Endothelial cell of umbilical vein (primary cell): ENCODE results near the gene VSTM2B. TPM values are rescaled to one million over a fixed set of nuclear protein-coding genes. Genes with fewer than 3 reads are reported as not detected.

Experiments used
- BruUV-seq: library from RNA; stranded (reverse); fragments of 400-500 nt; replicated peaks from 2 replicates; lab custom pipeline; 2021; lab: Mats Ljungman, UMichigan
- CTCF ChIA-PET: fragments of 300-600, 350-600 bp; sonication (Branson Sonifier 250); formaldehyde crosslinking; loops from one replicate; lab custom pipeline; 2021; ENCODE audit warnings: antibody characterized with exemption, inconsistent platforms; lab: Charles Lee
- POLR2A ChIA-PET: fragments of 300-600, 350-600 bp; sonication (Branson Sonifier 250); formaldehyde crosslinking; loops from one replicate; lab custom pipeline; 2021; ENCODE audit warnings: antibody characterized with exemption, inconsistent platforms; lab: Charles Lee
- DNase-seq: peaks from one replicate; pipeline ENCODE4 v3.0.0-alpha.2; 2011; ENCODE audit warnings: low read depth, low spot score
- FAIRE-seq: peaks from 2 replicates; lab custom pipeline; 2011; peaks lifted over from hg19 to GRCh38; lab: Jason Lieb, UNC
- H2AFZ ChIP-seq: 2 replicates; pipeline ENCODE4 v1.6.0; 2012; ENCODE audit warnings: low read depth, low read length, control low read depth, inconsistent platforms
- H3K27ac ChIP-seq: 2 replicates; pipeline ENCODE4 v1.5.1; 2011; ENCODE audit warnings: low read depth, mild to moderate bottlenecking, control low read depth, low read length, moderate library complexity; ENCODE audit not compliant: insufficient read depth
- H3K27me3 ChIP-seq, 2 experiments: 2 replicates each; pipeline versions ENCODE4 v1.6.0 to v1.6.1; 2011; ENCODE audit warnings: low read length in 2 of 2, mixed read lengths in 1 of 2; ENCODE audit not compliant: control insufficient read depth in 2 of 2, insufficient read depth in 2 of 2
- H3K36me3 ChIP-seq, 2 experiments: 2 replicates in 1 of 2; 3 replicates in 1 of 2; pipeline ENCODE4 v1.5.1; 2011; ENCODE audit warnings: low read length in 2 of 2, mild to moderate bottlenecking in 1 of 2, moderate library complexity in 1 of 2; ENCODE audit not compliant: control insufficient read depth in 2 of 2, insufficient read depth in 2 of 2; ENCODE audit errors: extremely low read depth in 1 of 2
- H3K4me1 ChIP-seq: 3 replicates; pipeline ENCODE4 v1.5.1; 2011; ENCODE audit warnings: mild to moderate bottlenecking, low read length; ENCODE audit not compliant: control insufficient read depth, insufficient read depth; ENCODE audit errors: extremely low read depth
- H3K4me2 ChIP-seq: 2 replicates; pipeline ENCODE4 v1.6.1; 2011; ENCODE audit warnings: low read length, control low read depth, mixed read lengths; ENCODE audit not compliant: insufficient read depth
- H3K4me3 ChIP-seq, 3 experiments: fragments of 200-600 bp in 1 of 3; sonication (generic), shearing (Covaris generic) in 1 of 3; replicated peaks in 1 of 3; 2 replicates each; pipeline ENCODE4 v1.5.1; 2011 to 2016; ENCODE audit warnings: control low read depth in 3 of 3, low read length in 3 of 3, mild to moderate bottlenecking in 2 of 3, inconsistent platforms in 1 of 3, low read depth in 1 of 3, moderate library complexity in 1 of 3; ENCODE audit not compliant: insufficient read depth in 1 of 3
- H3K79me2 ChIP-seq: 2 replicates; pipeline ENCODE4 v1.6.0; 2012; ENCODE audit warnings: low read length, inconsistent platforms; ENCODE audit not compliant: control insufficient read depth, insufficient read depth
- H3K9ac ChIP-seq: replicated peaks from 2 replicates; pipeline ENCODE3; 2011; ENCODE audit warnings: low read length, control low read depth; ENCODE audit not compliant: insufficient read depth; ENCODE audit errors: extremely low read depth
- H3K9me1 ChIP-seq: replicated peaks from 3 replicates; pipeline ENCODE4 v1.6.0; 2011; ENCODE audit warnings: mild to moderate bottlenecking, low read length; ENCODE audit not compliant: control insufficient read depth, insufficient read depth; ENCODE audit errors: extremely low read depth
- H3K9me3 ChIP-seq: replicated peaks from 2 replicates; pipeline ENCODE4 v1.5.1; 2012; ENCODE audit warnings: low read length, inconsistent platforms; ENCODE audit not compliant: control insufficient read depth, insufficient read depth
- H4K20me1 ChIP-seq: replicated peaks from 2 replicates; pipeline ENCODE3; 2011; ENCODE audit warnings: mild to moderate bottlenecking, low read length; ENCODE audit not compliant: control insufficient read depth, insufficient read depth; ENCODE audit errors: extremely low read depth
- EZH2 ChIP-seq: IDR thresholded peaks from 2 replicates; pipeline ENCODE4 v1.6.1; 2012; ENCODE audit warnings: borderline replicate concordance, low read depth, mild to moderate bottlenecking, moderate library complexity, low read length, inconsistent platforms; ENCODE audit not compliant: severe bottlenecking
- FOS ChIP-seq: IDR thresholded peaks from 2 replicates; pipeline ENCODE4 v1.6.1; 2011; ENCODE audit warnings: mild to moderate bottlenecking, low read length, moderate library complexity, borderline replicate concordance; ENCODE audit not compliant: insufficient read depth
- GATA2 ChIP-seq: IDR thresholded peaks from 2 replicates; pipeline ENCODE4 v1.7.0; 2011; ENCODE audit warnings: low read depth, mild to moderate bottlenecking, moderate library complexity, mixed read lengths, low read length; ENCODE audit not compliant: insufficient read length, insufficient read depth
- POLR2AphosphoS5 ChIP-seq: IDR thresholded peaks from 2 replicates; pipeline ENCODE4 v1.6.1; 2012; ENCODE audit warnings: low read depth, mild to moderate bottlenecking, control low read depth, low read length, moderate library complexity; ENCODE audit not compliant: insufficient read depth
- dilution Hi-C: fragments of 300-500 bp; cut with MboI; formaldehyde crosslinking; loops from one replicate; pipeline ENCODE4 v1.15.0; 2019; ENCODE audit warnings: low sequenced_read_pairs; ENCODE audit not compliant: extremely low pct_ligation_motif_present
- intact Hi-C: fragments of 100-400 bp; cut with micrococcal nuclease; formaldehyde crosslinking; loops from one replicate; pipeline ENCODE4 v1.10.0; 2022
- polyA plus RNA-seq, 4 experiments: library from polyadenylated mRNA; depleted of rRNA in 3 of 4; stranded (reverse) in 3 of 4; unstranded in 1 of 4; fragments of >200 nt; gene quantifications; 2 replicates each; pipeline versions ENCODE4 v1.2.1 to v1.2.3, GENCODE V29; 2011 to 2012; ENCODE audit warnings: missing spikeins in 1 of 4
- total RNA-seq: library from RNA; stranded (reverse); gene quantifications from 2 replicates; pipeline ENCODE4 v1.2.3, GENCODE V29; 2021
- TF ChIP-seq, protein P1 (sequence below), 2 donors: IDR thresholded peaks; 1 replicate in 1 of 2; 2 replicates in 1 of 2; pipeline ENCODE4 v1.5.1; 2011; ENCODE audit warnings: low read length in 2 of 2, mild to moderate bottlenecking in 2 of 2, moderate library complexity in 2 of 2, control low read depth in 1 of 2, inconsistent platforms in 1 of 2, low read depth in 1 of 2; ENCODE audit not compliant: insufficient read depth in 1 of 2; ENCODE audit errors: extremely low read depth in 1 of 2
- TF ChIP-seq, protein P2 (sequence below): IDR thresholded peaks from 2 replicates; pipeline ENCODE4 v1.6.1; 2011; ENCODE audit not compliant: insufficient read depth, insufficient read length

The VSTM2B gene
- total and polyA plus RNA-seq, 2 donors (not counting 3 experiments of a cell fraction or from before 2014, with no cell fraction given) = not detected

DNA sequence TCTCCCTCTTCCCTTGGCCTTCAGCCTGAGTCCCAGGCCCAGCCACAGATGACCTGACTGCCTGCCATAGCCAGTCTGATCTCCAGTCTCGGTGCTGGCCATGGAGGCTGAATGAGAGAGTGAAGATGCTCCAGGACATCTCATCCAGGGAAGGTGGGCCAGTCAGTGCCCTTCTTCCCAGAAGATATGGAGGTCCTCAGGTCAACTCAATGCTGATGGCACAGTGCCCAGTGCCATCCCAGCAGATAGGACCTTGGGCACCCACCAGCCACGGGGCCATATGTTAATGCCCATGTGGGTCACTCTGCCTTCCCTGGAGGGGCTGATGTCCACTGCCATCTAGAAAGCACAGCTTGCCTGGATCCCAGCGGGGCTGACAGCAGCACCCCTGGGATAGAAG is 7.2 kb downstream of the VSTM2B start:
- DNase-seq (no peak), FAIRE-seq (no peak)
- Histone ChIP-seq H3K4me3 (no peak overlapping the region), H3K4me1 (no peaks in the 10 kb centered on the region), H3K9me1 (no peaks in the 10 kb centered on the region), H3K9ac (no peak overlapping the region), H3K36me3 (no peaks in the 10 kb centered on the region), H3K27me3 (peaks cover 17 to 29% of the 10 kb centered on the region in 2 experiments), H2AFZ (no peak overlapping the region), H3K9me3 (no peaks in the 10 kb centered on the region), H3K79me2 (no peaks in the 10 kb centered on the region), H3K4me2 (no peak overlapping the region), H3K27ac (no peak overlapping the region), H4K20me1 (no peaks in the 10 kb centered on the region)
- CTCF ChIA-PET = no interaction called here
- dilution Hi-C loops (no loop called here), intact Hi-C loops (no loop called here)
- TF ChIP-seq, protein P1, sequence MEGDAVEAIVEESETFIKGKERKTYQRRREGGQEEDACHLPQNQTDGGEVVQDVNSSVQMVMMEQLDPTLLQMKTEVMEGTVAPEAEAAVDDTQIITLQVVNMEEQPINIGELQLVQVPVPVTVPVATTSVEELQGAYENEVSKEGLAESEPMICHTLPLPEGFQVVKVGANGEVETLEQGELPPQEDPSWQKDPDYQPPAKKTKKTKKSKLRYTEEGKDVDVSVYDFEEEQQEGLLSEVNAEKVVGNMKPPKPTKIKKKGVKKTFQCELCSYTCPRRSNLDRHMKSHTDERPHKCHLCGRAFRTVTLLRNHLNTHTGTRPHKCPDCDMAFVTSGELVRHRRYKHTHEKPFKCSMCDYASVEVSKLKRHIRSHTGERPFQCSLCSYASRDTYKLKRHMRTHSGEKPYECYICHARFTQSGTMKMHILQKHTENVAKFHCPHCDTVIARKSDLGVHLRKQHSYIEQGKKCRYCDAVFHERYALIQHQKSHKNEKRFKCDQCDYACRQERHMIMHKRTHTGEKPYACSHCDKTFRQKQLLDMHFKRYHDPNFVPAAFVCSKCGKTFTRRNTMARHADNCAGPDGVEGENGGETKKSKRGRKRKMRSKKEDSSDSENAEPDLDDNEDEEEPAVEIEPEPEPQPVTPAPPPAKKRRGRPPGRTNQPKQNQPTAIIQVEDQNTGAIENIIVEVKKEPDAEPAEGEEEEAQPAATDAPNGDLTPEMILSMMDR (IDR thresholded peaks at IDR 0.05; ENCODE audit: extremely low read depth in 1 of 2, insufficient read depth in 1 of 2, low read depth in 1 of 2, low read length in 2 of 2) = no peak
- TF ChIP-seq POLR2AphosphoS5 (no peak), FOS (no peak), EZH2 (no peak), GATA2 (no peak)
- TF ChIP-seq, protein P2, sequence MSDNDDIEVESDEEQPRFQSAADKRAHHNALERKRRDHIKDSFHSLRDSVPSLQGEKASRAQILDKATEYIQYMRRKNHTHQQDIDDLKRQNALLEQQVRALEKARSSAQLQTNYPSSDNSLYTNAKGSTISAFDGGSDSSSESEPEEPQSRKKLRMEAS = no peak
- no TSS peak for BruUV-seq
- POLR2A ChIA-PET = no interaction called here
